AG09319 (cell line): Measurements from ENCODE around the gene EMILIN3.

Source experiments
- DNase-seq: peaks from one replicate; pipeline ENCODE4 v3.0.0-alpha.2; 2010; ENCODE audit warnings: low read depth; ENCODE audit errors: extremely low read depth
- TF ChIP-seq, protein P1 (sequence below): IDR thresholded peaks from 2 replicates; pipeline ENCODE4 v1.5.1; 2011; ENCODE audit warnings: low read depth, mild to moderate bottlenecking, inconsistent platforms, low read length, moderate library complexity

Gene EMILIN3

DNA sequence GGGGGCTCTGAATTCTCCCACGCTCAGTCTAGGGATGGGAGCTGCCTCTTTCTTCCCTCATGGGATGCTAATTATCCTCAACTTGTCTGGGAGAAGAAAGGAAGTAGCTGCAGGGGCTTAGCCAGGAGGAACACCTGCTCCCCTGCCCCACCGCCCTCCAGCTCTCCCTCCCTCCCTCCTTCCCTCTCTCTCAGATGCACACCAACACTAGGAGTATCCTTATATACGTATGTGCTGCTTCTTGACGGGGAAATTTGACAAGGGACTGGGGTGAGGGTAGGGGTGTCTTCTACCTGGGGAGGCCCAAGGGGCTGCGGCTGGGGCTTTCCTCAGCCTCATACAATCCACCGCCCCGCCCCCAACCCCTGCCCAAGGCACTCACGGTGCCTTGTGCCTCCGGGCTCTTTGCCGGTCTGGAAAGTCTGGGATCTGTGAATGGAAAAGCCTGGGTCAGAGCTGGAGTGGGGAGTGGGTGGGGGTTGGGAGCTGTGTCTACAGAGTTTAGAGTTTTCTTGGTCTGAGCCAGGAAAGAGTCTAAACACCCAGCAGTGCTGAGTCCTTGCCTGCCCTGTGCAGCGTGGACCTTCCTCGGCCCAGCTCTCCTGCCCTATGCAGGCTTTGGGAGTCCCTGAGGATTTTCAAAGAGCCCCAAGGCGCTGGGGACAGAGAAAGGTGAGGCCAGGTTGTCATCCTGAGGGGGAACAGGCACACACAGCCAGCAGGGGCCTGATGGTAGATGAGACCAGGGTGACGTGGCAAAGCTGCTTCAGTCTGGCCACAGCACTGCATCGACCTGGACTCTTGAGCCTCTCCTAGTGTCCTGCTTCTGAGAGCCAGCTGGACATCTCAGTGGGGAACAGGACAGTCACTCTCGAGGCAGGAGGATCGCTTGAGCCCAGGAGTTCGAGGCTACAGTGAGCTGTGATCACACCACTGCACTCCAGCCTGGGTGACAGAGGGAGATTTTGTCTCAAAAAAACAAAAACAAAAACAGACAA, 29.3 kb upstream of the EMILIN3 start:
- DNase-seq, result no peak
- TF ChIP-seq, protein P1, sequence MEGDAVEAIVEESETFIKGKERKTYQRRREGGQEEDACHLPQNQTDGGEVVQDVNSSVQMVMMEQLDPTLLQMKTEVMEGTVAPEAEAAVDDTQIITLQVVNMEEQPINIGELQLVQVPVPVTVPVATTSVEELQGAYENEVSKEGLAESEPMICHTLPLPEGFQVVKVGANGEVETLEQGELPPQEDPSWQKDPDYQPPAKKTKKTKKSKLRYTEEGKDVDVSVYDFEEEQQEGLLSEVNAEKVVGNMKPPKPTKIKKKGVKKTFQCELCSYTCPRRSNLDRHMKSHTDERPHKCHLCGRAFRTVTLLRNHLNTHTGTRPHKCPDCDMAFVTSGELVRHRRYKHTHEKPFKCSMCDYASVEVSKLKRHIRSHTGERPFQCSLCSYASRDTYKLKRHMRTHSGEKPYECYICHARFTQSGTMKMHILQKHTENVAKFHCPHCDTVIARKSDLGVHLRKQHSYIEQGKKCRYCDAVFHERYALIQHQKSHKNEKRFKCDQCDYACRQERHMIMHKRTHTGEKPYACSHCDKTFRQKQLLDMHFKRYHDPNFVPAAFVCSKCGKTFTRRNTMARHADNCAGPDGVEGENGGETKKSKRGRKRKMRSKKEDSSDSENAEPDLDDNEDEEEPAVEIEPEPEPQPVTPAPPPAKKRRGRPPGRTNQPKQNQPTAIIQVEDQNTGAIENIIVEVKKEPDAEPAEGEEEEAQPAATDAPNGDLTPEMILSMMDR, result no peak

DNA sequence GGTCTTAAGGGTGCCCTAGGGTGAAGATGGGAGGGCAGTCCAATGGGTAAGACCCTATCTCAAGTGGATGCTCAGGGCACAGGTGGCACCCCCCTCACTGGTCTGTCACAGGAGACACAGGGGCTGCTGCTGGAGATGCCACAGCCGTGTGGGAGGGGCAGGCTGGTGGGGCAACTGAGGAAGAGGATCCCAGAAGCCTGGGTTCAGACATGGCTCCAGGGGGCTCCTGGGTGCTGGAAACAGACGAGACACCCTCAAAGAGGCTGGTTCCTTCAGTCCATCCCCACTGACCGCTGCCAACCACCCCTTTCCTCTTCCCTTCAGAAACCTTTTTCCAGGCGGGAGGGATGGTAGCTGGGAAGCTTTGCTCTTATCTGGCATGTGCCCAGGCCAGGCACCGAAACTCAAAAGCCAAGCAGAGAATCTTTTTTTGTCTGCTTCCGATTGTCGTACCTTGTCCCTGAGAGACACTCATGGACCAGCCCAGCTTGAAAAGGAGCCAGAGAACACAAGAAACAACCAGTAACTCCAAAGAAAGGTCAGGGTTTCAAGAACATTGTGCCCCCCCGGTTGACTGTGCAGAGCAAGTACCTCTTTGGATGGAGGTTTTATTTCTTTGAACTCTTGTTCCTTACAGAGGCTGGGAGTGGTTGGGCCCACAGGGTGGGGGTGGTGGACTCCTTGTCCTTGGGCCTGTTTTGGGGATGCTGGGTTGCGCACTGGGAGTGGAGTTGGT, 28.5 kb upstream of the EMILIN3 start:
- TF ChIP-seq, protein P1, result no peak
- no peak for DNase-seq

DNA sequence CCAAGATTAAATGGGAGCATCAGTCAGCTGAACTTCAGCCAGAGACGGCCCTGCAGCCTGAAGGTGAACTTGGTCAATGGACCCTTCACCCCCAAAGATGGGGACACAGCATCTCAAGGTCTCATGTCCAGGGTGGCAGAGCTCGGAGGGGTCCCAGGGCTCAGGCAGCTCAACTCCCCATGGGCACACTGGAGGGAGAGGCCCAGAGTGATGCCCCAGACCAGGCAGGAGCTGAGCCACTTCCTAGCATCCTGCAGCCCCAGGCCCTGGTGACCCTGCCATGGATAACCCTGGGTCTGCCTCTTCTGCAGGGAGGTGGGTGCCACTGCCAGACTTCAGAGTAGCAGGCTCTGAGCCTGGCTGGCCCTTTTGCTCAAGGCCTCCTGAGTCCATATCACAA, 27.5 kb upstream of the EMILIN3 start:
- no peak for DNase-seq
- TF ChIP-seq, protein P1, result no peak

DNA sequence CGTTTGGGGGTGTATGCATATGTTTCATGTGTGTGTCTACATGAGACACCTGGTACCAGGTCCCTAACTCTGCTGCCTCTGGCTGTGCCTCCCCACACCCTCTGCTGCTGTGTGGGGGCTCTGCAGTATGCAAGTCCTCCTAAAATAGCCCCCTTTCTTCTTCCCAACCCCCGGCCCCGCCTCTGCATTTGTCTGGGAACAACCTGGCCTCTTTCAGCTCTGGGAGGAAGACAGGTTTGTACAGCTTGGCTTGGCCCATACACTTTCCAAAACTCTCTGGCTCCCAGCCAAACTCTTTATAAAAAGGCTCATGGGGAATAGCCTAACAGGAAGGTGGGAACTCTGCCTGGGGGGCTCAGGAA, 27.1 kb upstream of the EMILIN3 start:
- no peak for DNase-seq
- TF ChIP-seq, protein P1, result no peak

DNA sequence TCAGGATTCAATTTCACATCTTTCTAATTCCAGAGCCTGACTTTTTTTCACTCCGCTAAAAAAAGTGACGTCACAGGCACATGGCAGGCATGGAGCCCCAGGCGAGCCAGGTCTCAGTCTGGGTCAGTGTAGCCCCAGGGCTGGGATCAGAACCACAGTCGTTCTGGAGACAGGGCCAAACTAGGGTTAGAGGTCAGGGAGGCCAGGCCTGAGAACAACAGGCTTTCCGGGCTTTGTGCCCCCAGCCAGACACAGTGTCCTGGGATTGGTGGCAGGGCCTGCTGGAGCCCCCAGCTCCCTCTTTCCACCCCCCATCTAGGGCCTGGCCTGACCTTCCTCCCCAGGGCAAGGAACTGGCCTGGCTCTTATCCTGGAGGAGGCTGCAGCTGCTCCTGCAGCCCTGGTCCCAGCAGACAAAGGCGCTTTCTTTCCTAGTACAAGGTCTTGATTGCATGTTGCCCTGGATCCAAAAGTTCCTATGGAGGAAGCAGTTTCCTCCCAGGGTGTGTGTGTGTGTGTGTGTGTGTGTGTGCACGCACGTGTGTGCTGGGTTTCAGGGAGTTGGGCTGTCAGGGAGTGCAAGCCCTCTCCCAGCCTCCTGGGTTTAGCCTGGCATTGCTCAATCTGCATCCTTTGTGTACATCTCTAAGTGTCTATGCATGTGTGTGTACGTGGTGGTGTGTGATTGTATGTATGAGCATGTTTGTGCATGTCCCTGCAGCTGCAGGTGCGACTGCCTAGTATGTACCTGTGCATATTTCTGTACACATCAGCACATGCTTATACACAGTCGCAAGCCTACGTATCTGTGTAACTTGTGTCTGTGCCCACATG, 26.5 kb upstream of the EMILIN3 start:
- DNase-seq, result no peak
- TF ChIP-seq, protein P1, result no peak

DNA sequence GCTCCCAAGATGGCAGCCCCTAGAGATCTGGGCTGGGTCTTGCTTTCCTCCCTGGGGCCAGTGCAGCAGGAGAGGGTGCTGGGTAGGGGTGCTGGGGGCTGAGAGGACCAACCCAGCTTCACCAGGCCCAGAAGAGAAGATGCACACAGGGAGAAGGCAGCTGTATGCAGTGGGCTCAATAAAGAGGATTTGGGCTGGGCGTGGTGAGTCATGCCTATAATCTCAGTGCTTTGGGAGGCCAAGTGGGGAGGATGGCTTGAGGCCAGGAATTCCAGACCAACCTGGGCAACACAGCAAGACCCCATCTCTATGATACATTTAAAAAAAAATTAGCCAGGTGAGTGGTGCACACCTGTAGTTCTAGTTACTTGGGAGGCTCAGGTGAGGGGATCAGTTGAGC, 25.7 kb upstream of the EMILIN3 start:
- TF ChIP-seq, protein P1, result no peak
- DNase-seq, result no peak
